A549 (cell line): ENCODE measurements around the gene PRKG1. TPM values are rescaled to one million over a fixed set of nuclear protein-coding genes. Genes with fewer than 3 reads are reported as not detected.

Experiments
- ATAC-seq, 2 experiments: fragments of 200-7000 bp in 1 of 2; fragments of >200 bp in 1 of 2; cut with Nextera tagmentation in 1 of 2; cut with Tn5 transposase in 1 of 2; 3 replicates each; pipeline versions ENCODE4 v1.8.0 to v1.9.1; 2018 to 2020; ENCODE audit warnings: mild to moderate bottlenecking in 1 of 2, moderate library complexity in 1 of 2
- CTCF ChIA-PET: fragments of 300-600 bp; sonication (Branson Sonifier 250); formaldehyde crosslinking; extraction: SDS; loops from one replicate; lab custom pipeline; 2021; ENCODE audit warnings: antibody characterized with exemption, inconsistent platforms; lab: Yijun Ruan, JAX
- POLR2A ChIA-PET: fragments of 350-600 bp; formaldehyde crosslinking; extraction: SDS; loops from one replicate; lab custom pipeline; 2021; ENCODE audit warnings: antibody characterized with exemption, inconsistent platforms; lab: Yijun Ruan, JAX
- DNase-seq, 2 experiments: peaks; one replicate each; pipeline versions ENCODE4 v3.0.0 to v3.0.0-alpha.2; 2011 to 2016; ENCODE audit warnings: low read depth in 1 of 2, low spot score in 1 of 2
- FAIRE-seq: peaks from 2 replicates; lab custom pipeline; 2011; peaks lifted over from hg19 to GRCh38; lab: Jason Lieb, UNC
- H3K27ac ChIP-seq, 2 experiments: fragments of >200 bp; sonication (Bioruptor Twin); formaldehyde crosslinking; 3 replicates each; pipeline ENCODE4 v1.5.1; 2016 to 2017
- H3K4me1 ChIP-seq: fragments of >200 bp; sonication (Bioruptor Twin); formaldehyde crosslinking; 3 replicates; pipeline ENCODE4 v1.6.1; 2016
- H3K4me2 ChIP-seq: fragments of >200 bp; sonication (Bioruptor Twin); formaldehyde crosslinking; 3 replicates; pipeline ENCODE4 v1.6.1; 2016
- H3K4me3 ChIP-seq: fragments of >200 bp; sonication (Bioruptor Twin); formaldehyde crosslinking; 3 replicates; pipeline ENCODE4 v1.5.1; 2016
- H3K9me3 ChIP-seq: fragments of >200 bp; sonication (Bioruptor Twin); formaldehyde crosslinking; 3 replicates; pipeline ENCODE4 v1.6.1; 2016
- BCL3 ChIP-seq: fragments of >200 bp; sonication (Bioruptor Twin); formaldehyde crosslinking; IDR thresholded peaks from 3 replicates; pipeline ENCODE4 v1.6.1; 2016
- CBX2 ChIP-seq: fragments of 200-600 bp; sonication (generic); IDR thresholded peaks from 2 replicates; pipeline ENCODE4 v1.6.1; 2016; ENCODE audit warnings: low read depth, mild to moderate bottlenecking, borderline replicate concordance
- CBX8 ChIP-seq: fragments of 200-600 bp; sonication (generic); IDR thresholded peaks from 2 replicates; pipeline ENCODE4 v1.6.1; 2016
- CEBPB ChIP-seq, 2 experiments: fragments of >200 bp in 1 of 2; sonication (Bioruptor Twin) in 1 of 2; formaldehyde crosslinking in 1 of 2; IDR thresholded peaks; 2 replicates each; pipeline ENCODE4 v1.6.1; 2012 to 2016
- CHD2 ChIP-seq: fragments of 150-350 bp; IDR thresholded peaks from 2 replicates; pipeline ENCODE4 v1.6.1; 2014; ENCODE audit warnings: low read length; ENCODE audit not compliant: partially characterized antibody
- CHD4 ChIP-seq: fragments of 200-600 bp; sonication (generic); IDR thresholded peaks from 2 replicates; pipeline ENCODE4 v1.6.1; 2016; ENCODE audit warnings: antibody characterized with exemption, mild to moderate bottlenecking, borderline replicate concordance
- EP300 ChIP-seq, 2 experiments: fragments of >200 bp; sonication (Bioruptor Twin); formaldehyde crosslinking; IDR thresholded peaks; 2 replicates in 1 of 2; 3 replicates in 1 of 2; pipeline ENCODE4 v1.6.1; 2016 to 2017
- ESRRA ChIP-seq: fragments of 150-350 bp; IDR thresholded peaks from 2 replicates; pipeline ENCODE4 v1.6.1; 2014; ENCODE audit warnings: mild to moderate bottlenecking, low read length, borderline replicate concordance
- HMGXB4 ChIP-seq: fragments of 250-450 bp; sonication (Bioruptor Pico); IDR thresholded peaks from 2 replicates; pipeline ENCODE4 v1.5.0; 2021; ENCODE audit warnings: mild to moderate bottlenecking, moderate library complexity, borderline replicate concordance
- HOXB5 ChIP-seq: fragments of 250-450 bp; sonication (Bioruptor Pico); IDR thresholded peaks from 2 replicates; pipeline ENCODE4 v1.5.0; 2020; ENCODE audit warnings: mild to moderate bottlenecking, moderate library complexity
- MAFK ChIP-seq: fragments of 450-650 bp; IDR thresholded peaks from 2 replicates; pipeline ENCODE4 v1.6.1; 2014; ENCODE audit not compliant: partially characterized antibody
- MYC ChIP-seq: IDR thresholded peaks from 2 replicates; pipeline ENCODE4 v1.6.1; 2012; ENCODE audit warnings: mild to moderate bottlenecking, inconsistent platforms, low read length, improper control_type of control experiment, borderline replicate concordance
- PHF8 ChIP-seq: fragments of 200-600 bp; sonication (generic); IDR thresholded peaks from 2 replicates; pipeline ENCODE4 v1.6.1; 2016; ENCODE audit warnings: low read depth, mild to moderate bottlenecking, antibody characterized with exemption, moderate library complexity, borderline replicate concordance
- POLR2A ChIP-seq: IDR thresholded peaks from 2 replicates; pipeline ENCODE4 v1.6.1; 2012; ENCODE audit warnings: mild to moderate bottlenecking, low read length
- RAD21 ChIP-seq, 2 experiments: fragments of >200 bp in 1 of 2; sonication (Bioruptor Twin) in 1 of 2; formaldehyde crosslinking in 1 of 2; IDR thresholded peaks in 1 of 2; conservative IDR thresholded peaks in 1 of 2; 2 replicates in 1 of 2; 3 replicates in 1 of 2; pipeline ENCODE4 v1.6.1; 2012 to 2018; ENCODE audit warnings: inconsistent platforms in 1 of 2
- RARB ChIP-seq: fragments of 250-450 bp; sonication (Bioruptor Pico); IDR thresholded peaks from 2 replicates; pipeline ENCODE4 v1.8.0; 2021; ENCODE audit warnings: mild to moderate bottlenecking, moderate library complexity
- ZSCAN20 ChIP-seq: fragments of 250-450 bp; sonication (Bioruptor Pico); IDR thresholded peaks from 2 replicates; pipeline ENCODE4 v1.8.0; 2022; ENCODE audit warnings: mild to moderate bottlenecking, moderate library complexity
- WGBS: methylation state at CpG from one replicate; pipeline ENCODE4 v1.1.6; 2017; ENCODE audit errors: missing lambda C conversion rate; 5-methylcytosine and 5-hydroxymethylcytosine counted together
- polyA plus RNA-seq, 4 experiments: library from polyadenylated mRNA; depleted of rRNA in 3 of 4; stranded (reverse); fragments of >200 nt; fragmentation: RNase III in 1 of 4; extraction: RNeasy Plus Mini Kit Qiagen cat#74134 plus additional on column Dnase treatment in 1 of 4; gene quantifications; 2 replicates in 3 of 4; 3 replicates in 1 of 4; pipeline ENCODE4 v1.2.3, GENCODE V29; 2011 to 2017
- TF ChIP-seq, protein P1 (sequence below): fragments of >200 bp; sonication (Bioruptor Twin); formaldehyde crosslinking; IDR thresholded peaks from 2 replicates; pipeline ENCODE4 v1.6.1; 2016

Gene PRKG1
- polyA plus RNA-seq, 2 of the 4 experiments (the other 2 are of a cell fraction), result not detected

- TF ChIP-seq BCL3, result no peak
- no peak for TF ChIP-seq CBX2
- no peak for TF ChIP-seq HMGXB4 (CRISPR knock-in tag)
- no peak for TF ChIP-seq PHF8
Measured at GRCh38 chr10:51100221-51100620, 25.9 kb downstream of the PRKG1 start (continued).

- DNase-seq, result no peak
- Histone ChIP-seq H3K4me1 (no peaks in the 10 kb centered on the region), H3K4me3 (no peak overlapping the region), H3K9me3 (no peaks in the 10 kb centered on the region), H3K4me2 (no peak overlapping the region), H3K27ac (no peak overlapping the region)
- CTCF ChIA-PET, result interaction anchor here (0.8 kb wide), 1 partner anchor 789 kb away, joined by 3 read pairs; no protein-coding TSS in a partner anchor
- FAIRE-seq, result no peak
- no peak for ATAC-seq
- TF ChIP-seq CBX8 (no peak), ESRRA (no peak), MAFK (no peak), CHD2 (no peak)
- POLR2A ChIA-PET, result no interaction called here
- WGBS, result 6% methylated on average over 3 of the region's 3 CpGs
Measured at GRCh38 chr10:51103554-51104217, 29.4 kb downstream of the PRKG1 start.

DNA sequence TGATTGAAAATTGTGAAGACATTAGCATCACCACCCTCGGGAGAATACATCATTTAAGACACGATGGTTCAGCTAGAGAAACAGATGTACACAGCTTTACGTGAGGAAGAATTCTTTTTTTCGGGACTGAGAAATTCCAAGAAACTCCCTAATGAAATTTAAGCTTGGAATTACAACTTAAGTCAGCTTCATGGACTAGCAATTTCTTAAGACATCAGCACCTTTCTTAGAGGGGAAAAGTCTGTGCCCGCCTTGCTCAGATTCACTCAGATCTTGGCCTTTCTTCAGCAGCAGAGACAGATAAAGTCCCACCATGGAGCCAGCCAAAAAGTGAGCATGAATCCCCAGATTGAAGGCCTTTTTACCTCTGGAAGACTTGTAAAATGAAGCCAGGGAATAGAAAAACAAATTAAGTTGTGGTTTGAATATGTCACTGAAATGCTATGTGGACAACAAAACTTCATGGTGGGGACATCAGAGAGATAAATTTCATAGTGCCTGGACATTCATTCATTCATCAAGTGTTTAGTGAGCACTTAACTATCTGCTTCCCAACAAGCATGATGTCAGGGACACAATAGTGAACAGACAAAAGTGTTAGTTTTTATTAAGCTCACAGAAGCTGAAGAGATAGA, 32.1 kb downstream of the PRKG1 start:
- POLR2A ChIA-PET, result no interaction called here
- ATAC-seq, result no peak
- H3K4me2 ChIP-seq, result no peak overlapping the region
- H3K4me3 ChIP-seq, result no peak overlapping the region
- H3K9me3 ChIP-seq, result no peaks in the 10 kb centered on the region
- no peak for DNase-seq
- H3K27ac ChIP-seq, result no peak overlapping the region
- WGBS, result 6% methylated on average over 5 of the region's 5 CpGs
- TF ChIP-seq PHF8, result no peak
- no peak for TF ChIP-seq RAD21 (conservative IDR thresholded peaks at IDR 0.05 in 1 of 2, IDR thresholded peaks at IDR 0.05 in 1 of 2)
- TF ChIP-seq, protein P1, sequence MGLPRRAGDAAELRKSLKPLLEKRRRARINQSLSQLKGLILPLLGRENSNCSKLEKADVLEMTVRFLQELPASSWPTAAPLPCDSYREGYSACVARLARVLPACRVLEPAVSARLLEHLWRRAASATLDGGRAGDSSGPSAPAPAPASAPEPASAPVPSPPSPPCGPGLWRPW, result no peak
- no peak for TF ChIP-seq EP300 (IDR thresholded peaks at IDR 0.05)
- no peak for TF ChIP-seq HOXB5 (CRISPR knock-in tag)
- no peak for TF ChIP-seq HMGXB4 (CRISPR knock-in tag)
- no peak for TF ChIP-seq CBX8
- TF ChIP-seq RARB (CRISPR knock-in tag), result no peak
- TF ChIP-seq MYC, result no peak
- no peak for TF ChIP-seq CEBPB (IDR thresholded peaks at IDR 0.05)
- TF ChIP-seq POLR2A, result no peak
- no peak for TF ChIP-seq CHD4
- no peak for TF ChIP-seq ZSCAN20
- no peak for TF ChIP-seq CBX2
- CTCF ChIA-PET, result interaction anchor here (1.6 kb wide), 1 partner anchor 42 kb away, joined by 4 read pairs; no protein-coding TSS in a partner anchor
- FAIRE-seq, result no peak
- no peaks in the 10 kb centered on the region; the same call in 2 of the 3 replicates for H3K4me1 ChIP-seq
